ENCODE results near the gene CTTNBP2. TPM values are rescaled to one million over a fixed set of nuclear protein-coding genes. Genes with fewer than 3 reads are reported as not detected.

Gene CTTNBP2
- total RNA-seq, 6 experiments from 2014 or later: not detected

GRCh38 chr7:117858712-117859111 is 14.5 kb downstream of the CTTNBP2 start:
- H3K27ac Mint-ChIP-seq: no peak overlapping the region
- DNase-seq: no peak
- H3K9me3 Mint-ChIP-seq: peaks cover 7% of the 10 kb centered on the region; the same call in 1 of the 2 replicates
- no peaks in the 10 kb centered on the region for H3K36me3 Mint-ChIP-seq (ENCODE audit: low read depth)
- TF ChIP-seq, protein P1, sequence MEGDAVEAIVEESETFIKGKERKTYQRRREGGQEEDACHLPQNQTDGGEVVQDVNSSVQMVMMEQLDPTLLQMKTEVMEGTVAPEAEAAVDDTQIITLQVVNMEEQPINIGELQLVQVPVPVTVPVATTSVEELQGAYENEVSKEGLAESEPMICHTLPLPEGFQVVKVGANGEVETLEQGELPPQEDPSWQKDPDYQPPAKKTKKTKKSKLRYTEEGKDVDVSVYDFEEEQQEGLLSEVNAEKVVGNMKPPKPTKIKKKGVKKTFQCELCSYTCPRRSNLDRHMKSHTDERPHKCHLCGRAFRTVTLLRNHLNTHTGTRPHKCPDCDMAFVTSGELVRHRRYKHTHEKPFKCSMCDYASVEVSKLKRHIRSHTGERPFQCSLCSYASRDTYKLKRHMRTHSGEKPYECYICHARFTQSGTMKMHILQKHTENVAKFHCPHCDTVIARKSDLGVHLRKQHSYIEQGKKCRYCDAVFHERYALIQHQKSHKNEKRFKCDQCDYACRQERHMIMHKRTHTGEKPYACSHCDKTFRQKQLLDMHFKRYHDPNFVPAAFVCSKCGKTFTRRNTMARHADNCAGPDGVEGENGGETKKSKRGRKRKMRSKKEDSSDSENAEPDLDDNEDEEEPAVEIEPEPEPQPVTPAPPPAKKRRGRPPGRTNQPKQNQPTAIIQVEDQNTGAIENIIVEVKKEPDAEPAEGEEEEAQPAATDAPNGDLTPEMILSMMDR (IDR thresholded peaks at IDR 0.05): no peak
- no peak overlapping the region for H3K4me3 Mint-ChIP-seq
- no peaks in the 10 kb centered on the region for H3K4me1 Mint-ChIP-seq (ENCODE audit: low read depth)
- H3K27me3 Mint-ChIP-seq (ENCODE audit: insufficient read depth): no peaks in the 10 kb centered on the region; the same call in 1 of the 2 replicates

- TF ChIP-seq, protein P1 (IDR thresholded peaks at IDR 0.05): no peak
- no peaks in the 10 kb centered on the region for H3K36me3 Mint-ChIP-seq (ENCODE audit: low read depth)
- no peak overlapping the region for H3K4me3 Mint-ChIP-seq
- H3K27me3 Mint-ChIP-seq (ENCODE audit: insufficient read depth): no peaks in the 10 kb centered on the region
- peaks cover 7% of the 10 kb centered on the region; the same call in 1 of the 2 replicates for H3K9me3 Mint-ChIP-seq
- H3K27ac Mint-ChIP-seq: no peak overlapping the region
- no peaks in the 10 kb centered on the region for H3K4me1 Mint-ChIP-seq (ENCODE audit: low read depth)
- no peak for DNase-seq
Measured at GRCh38 chr7:117857718-117858117, 15.5 kb downstream of the CTTNBP2 start.

- H3K9me3 Mint-ChIP-seq: peaks cover 5% of the 10 kb centered on the region; the same call in 1 of the 2 replicates
- no peaks in the 10 kb centered on the region for H3K36me3 Mint-ChIP-seq (ENCODE audit: low read depth)
- TF ChIP-seq, protein P1 (IDR thresholded peaks at IDR 0.05): no peak
- no peak overlapping the region for H3K27ac Mint-ChIP-seq
- H3K4me3 Mint-ChIP-seq: no peak overlapping the region
- no peak for DNase-seq
- no peaks in the 10 kb centered on the region for H3K4me1 Mint-ChIP-seq (ENCODE audit: low read depth)
- no peaks in the 10 kb centered on the region; the same call in 1 of the 2 replicates for H3K27me3 Mint-ChIP-seq (ENCODE audit: insufficient read depth)
Measured at GRCh38 chr7:117856196-117856595, 17.0 kb downstream of the CTTNBP2 start.

- peaks cover 5% of the 10 kb centered on the region for H3K9me3 Mint-ChIP-seq
- H3K4me3 Mint-ChIP-seq: no peak overlapping the region
- H3K4me1 Mint-ChIP-seq (ENCODE audit: low read depth): no peaks in the 10 kb centered on the region
- no peaks in the 10 kb centered on the region for H3K36me3 Mint-ChIP-seq (ENCODE audit: low read depth)
- no peak overlapping the region for H3K27ac Mint-ChIP-seq
- no peaks in the 10 kb centered on the region; the same call in 1 of the 2 replicates for H3K27me3 Mint-ChIP-seq (ENCODE audit: insufficient read depth)
- no peak for DNase-seq
- TF ChIP-seq, protein P1 (IDR thresholded peaks at IDR 0.05): no peak
Measured at GRCh38 chr7:117854186-117854585, 19.1 kb downstream of the CTTNBP2 start.

- H3K27ac Mint-ChIP-seq: no peak overlapping the region
- no peaks in the 10 kb centered on the region for H3K4me1 Mint-ChIP-seq (ENCODE audit: low read depth)
- H3K4me3 Mint-ChIP-seq: no peak overlapping the region
- DNase-seq: no peak
- TF ChIP-seq, protein P1 (IDR thresholded peaks at IDR 0.05): no peak
- H3K27me3 Mint-ChIP-seq (ENCODE audit: insufficient read depth): no peaks in the 10 kb centered on the region; the same call in 1 of the 2 replicates
- peaks cover 25% of the 10 kb centered on the region for H3K9me3 Mint-ChIP-seq
- no peaks in the 10 kb centered on the region; the same call in 1 of the 2 replicates for H3K36me3 Mint-ChIP-seq (ENCODE audit: low read depth)
Measured at GRCh38 chr7:117848941-117849340, 24.3 kb downstream of the CTTNBP2 start.

- no peaks in the 10 kb centered on the region; the same call in 1 of the 2 replicates for H3K36me3 Mint-ChIP-seq (ENCODE audit: low read depth)
Measured at GRCh38 chr7:117844678-117845077, 28.6 kb downstream of the CTTNBP2 start.

More at GRCh38 chr7:117844678-117845077, 28.6 kb downstream of the CTTNBP2 start:
- Mint-ChIP-seq H3K4me1 (ENCODE audit: low read depth) (no peaks in the 10 kb centered on the region), H3K27ac (no peak overlapping the region), H3K27me3 (ENCODE audit: insufficient read depth) (no peaks in the 10 kb centered on the region), H3K4me3 (no peak overlapping the region), H3K9me3 (peaks cover 45% of the 10 kb centered on the region)
- DNase-seq: no peak
- TF ChIP-seq, protein P1 (IDR thresholded peaks at IDR 0.05): no peak
